GM08714 (cell line): ENCODE data around the gene TLE2.
"Not testable (repeated sequence)": the region's sequence is repeated elsewhere in the genome, so short reads cannot be mapped to it uniquely, and the experiment has no call there.

Experiments used
- H3K4me3 ChIP-seq: fragments of 200-500 bp; sonication (Bioruptor generic); 2 replicates; pipeline ENCODE4 v1.5.1; 2014; ENCODE audit warnings: mild to moderate bottlenecking, low read length, inconsistent platforms
- ZNF274 ChIP-seq: IDR thresholded peaks from 2 replicates; pipeline ENCODE4 v1.6.1; 2012; ENCODE audit warnings: mild to moderate bottlenecking, low read depth, low read length

TLE2 gene

DNA sequence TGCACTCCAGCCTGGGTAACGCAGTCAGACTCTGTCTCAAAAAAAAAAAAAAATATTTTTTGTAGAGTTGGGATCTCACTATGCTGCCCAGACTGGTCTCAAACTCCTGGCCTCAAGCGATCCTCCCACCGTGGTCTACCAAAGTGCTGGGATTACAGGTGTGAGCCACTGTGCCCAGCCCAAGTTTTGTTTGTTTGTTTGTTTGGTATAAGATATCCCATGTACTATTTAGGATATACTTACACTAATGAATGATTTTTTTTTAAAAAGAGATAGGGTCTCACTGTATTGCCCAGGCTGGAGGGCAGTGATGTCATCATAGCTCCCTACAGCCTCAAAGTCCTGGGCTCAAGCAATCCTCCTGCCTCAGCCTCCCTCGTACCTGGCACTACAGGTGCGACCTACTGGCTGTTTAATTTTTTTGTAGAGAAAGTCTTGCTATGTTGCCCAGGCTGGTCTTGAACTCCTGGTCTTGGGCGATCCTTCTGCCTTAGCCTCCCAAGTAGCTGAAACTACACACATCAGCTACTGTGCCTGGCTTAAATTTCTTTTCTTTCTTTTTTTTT is 27.8 kb downstream of the TLE2 start:
- H3K4me3 ChIP-seq, result no peak overlapping the region
- no peak for TF ChIP-seq ZNF274

DNA sequence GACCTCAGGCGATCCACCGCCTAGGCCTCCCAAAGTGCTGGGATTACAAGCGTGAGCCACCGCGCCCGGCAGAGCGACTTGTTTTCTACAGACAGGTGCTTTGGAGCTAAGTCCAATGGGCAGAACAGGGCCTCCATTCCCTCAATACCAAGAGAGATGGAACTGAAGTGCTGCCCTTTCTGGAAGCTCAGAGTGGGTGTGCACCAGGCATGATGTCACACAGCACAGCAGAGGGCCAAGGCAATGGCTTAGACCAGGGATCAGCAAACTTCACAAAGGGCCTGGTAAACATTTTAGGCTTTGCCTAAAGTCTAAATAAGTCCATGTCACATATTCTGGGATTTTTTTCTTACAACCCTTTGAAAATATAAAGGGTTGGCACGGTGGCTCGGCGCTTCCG is 30.4 kb downstream of the TLE2 start:
- TF ChIP-seq ZNF274, result no peak
- H3K4me3 ChIP-seq, result no peak overlapping the region

DNA sequence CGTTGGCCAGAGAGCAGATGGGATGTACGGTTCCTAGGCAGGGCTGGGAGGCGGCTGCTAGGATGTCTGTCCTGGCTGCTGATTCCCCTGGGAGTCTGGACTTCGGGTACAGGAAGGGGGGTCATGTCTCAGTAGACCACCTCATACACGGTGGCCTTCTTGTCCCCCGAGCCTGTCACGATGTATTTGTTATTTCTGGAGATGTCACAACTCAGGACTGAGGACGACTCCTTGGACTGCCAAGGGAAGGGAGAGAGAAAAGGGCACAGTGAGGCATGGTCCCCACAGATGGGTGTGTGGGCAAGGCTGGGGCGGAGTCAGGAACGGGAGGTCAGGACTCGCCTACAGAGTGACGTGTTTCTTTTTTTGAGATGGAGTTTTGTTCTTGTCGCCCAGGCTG is 31.4 kb downstream of the TLE2 start:
- no peak overlapping the region for H3K4me3 ChIP-seq
- TF ChIP-seq ZNF274, result no peak

DNA sequence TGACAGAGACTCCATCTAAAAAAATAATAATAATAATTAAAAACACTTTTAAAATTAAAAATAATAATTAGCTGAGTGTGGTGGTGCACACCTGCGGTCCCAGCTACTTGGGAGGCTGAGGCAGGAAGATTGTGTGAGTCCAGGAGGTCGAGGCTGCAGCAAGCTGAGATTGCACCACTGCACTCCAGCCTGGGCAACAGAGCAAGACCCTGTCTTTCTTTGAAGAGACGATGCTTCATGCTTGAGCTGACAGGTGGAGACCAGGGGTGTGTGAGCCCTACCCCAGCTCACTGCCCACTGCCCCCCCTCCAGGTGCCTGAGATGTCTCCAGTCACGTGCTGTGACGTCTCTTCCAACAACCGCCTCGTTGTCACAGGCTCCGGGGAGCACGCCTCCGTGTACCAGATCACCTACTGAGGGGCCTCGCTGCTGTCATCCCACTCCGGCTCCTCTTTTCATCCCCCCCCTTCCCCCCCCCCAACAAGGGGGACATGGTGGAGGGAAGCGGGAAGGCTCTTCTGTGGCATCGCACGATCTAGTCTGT is 34.4 kb downstream of the TLE2 start:
- no peak overlapping the region for H3K4me3 ChIP-seq
- TF ChIP-seq ZNF274, result no peak

DNA sequence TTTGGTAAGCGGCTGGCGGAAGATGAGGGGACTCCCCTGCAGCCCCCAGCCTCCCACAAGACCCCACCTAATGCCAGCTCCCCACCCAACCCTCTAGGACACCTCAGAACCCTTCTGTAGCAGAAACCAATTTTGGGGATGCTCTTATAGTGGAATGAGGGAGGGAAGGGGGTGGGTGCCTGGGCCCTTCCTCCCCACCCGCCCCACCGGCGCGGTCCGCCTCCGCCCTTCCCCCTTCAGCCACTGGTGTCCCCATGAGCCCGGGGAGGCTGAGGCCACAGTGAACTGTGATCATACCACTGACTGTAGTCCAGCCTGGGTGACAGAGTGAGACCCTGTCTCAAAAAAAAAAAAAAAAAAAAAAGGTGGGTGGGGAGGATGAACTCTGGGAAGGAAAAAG is 35.5 kb downstream of the TLE2 start:
- no peak overlapping the region for H3K4me3 ChIP-seq
- no peak for TF ChIP-seq ZNF274

DNA sequence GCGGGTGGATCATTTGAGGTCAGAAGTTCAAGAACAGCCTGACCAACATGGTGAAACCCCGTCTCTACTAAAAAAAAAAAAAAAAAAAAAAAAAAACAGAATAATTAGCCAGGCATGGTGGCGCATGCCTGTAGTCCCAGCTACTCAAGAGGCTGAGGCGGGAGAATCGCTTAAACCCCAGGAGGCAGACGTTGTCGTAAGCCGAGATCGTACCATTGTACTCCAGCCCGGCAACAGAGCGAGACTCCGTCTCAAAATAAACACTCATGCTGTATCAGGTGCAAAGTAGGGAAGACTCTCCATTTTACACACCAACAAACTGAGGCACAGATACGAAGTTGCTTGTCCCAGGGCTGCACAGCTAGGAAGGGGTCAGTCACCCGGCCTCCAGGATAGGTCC is 36.1 kb downstream of the TLE2 start:
- H3K4me3 ChIP-seq, result no peak overlapping the region
- no peak for TF ChIP-seq ZNF274

DNA sequence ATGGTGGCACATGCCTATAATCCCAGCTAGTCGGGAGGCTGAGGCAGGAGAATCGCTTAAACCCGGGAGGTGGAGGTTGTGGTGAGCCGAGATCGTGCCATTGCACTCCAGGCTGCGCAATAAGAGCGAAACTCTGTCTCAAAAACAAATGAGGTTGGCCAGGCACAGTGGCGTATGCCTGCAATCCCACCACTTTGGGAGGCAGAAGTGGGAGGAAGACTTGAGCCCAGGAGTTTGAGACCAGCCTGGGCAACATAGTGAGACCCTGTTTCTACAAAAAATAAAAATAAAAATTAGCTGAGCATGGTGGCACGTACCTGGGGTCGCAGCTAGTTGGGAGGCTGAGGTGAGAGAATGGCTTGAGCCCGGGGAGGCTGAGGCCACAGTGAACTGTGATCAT is 36.7 kb downstream of the TLE2 start:
- not testable (repeated sequence) for H3K4me3 ChIP-seq

DNA sequence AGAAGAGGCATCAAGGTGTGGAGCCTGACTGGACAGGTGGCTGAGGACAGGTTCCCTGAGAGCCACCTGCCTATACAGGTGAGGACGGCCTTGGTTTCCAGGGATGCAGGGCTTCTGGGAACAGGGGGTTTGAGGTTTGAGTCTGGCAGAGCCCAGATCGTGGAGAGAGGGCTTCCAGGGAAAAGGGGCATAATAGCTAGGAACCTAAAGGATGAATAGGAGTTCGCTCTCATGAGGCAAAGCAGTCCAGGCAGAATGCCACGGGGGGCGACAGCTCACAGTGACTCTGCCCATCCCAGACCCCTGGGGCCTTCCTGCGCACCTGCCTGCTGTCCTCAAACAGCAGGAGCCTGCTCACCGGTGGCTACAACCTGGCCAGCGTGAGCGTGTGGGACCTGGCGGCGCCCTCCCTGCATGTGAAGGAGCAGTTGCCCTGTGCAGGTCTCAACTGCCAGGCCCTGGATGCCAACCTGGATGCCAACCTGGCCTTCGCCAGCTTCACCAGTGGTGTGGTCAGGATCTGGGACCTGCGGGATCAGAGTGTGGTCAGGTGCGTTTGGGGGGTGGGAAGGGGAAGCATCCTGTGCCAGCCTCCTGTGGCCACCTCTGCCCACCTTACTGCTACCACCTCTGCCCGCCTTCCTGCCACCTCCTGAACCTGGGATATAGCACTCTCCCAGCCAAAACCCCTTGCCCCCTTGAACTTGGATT is 39.7 kb downstream of the TLE2 start:
- TF ChIP-seq ZNF274, result no peak
- no peak overlapping the region for H3K4me3 ChIP-seq

DNA sequence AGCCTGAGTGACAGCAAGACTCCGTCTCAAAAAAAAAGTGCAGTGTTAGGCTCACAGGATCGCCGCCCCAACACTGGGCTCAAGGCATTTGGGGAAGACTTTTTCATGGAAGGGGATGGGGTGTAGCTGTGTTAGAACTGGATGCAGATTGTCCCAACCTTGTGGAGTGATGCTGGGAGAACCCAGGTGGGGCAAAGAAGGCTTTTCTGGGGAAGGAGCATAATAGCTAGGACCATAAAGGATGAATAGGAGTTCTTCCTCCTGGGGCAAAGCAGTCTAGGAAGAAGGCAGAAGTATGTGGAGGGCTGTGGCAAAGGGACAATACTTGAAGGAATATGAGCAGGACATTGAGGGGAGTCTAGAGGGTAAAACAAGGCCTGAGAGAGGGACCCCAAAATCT is 40.5 kb downstream of the TLE2 start:
- no peak overlapping the region for H3K4me3 ChIP-seq
- no peak for TF ChIP-seq ZNF274

DNA sequence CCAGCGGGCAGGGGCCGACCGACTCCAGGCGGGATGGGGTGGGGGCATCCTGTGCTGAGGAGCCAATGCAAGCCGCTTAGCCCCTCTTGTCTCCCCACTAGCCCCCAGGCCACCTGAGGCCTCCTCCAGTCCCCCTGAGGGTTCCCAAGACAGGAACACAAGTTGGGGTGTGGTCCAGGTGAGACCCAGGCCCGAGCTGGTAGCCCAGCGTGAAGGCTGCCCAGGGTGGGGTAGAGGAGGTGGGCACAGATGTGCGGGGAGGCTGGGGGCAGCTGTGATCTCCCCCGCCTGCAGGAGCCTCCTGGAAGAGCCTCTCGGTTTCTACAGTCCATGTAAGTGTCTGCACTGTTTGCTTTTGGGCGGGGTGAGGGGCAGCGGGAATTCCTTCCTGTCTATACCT is 41.3 kb downstream of the TLE2 start:
- TF ChIP-seq ZNF274, result no peak
- H3K4me3 ChIP-seq, result no peak overlapping the region

DNA sequence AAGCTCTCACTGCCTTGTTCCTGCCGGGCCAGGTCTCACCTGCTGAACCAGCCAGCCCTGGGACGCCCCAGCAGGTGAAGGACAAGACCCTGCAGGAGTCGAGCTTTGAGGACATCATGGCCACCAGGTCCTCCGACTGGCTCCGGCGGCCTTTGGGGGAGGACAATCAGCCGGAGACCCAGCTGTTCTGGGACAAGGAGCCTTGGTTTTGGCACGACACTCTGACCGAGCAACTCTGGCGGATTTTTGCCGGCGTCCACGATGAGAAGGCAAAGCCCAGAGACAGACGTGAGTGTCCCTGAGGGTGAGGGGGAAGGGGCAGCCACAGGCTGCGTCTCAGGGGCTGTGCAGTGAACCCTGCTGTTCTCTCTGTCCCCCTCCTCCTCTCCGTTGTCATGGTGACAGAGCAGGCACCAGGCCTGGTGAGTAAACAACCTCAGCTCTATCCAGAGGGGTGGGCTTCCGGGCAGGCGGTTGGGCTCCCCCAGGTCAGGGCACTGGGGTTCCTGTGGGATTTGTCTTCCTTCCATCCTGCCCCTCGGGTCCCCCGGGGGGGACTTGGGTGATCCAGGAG is 42.0 kb downstream of the TLE2 start:
- no peak for TF ChIP-seq ZNF274
- H3K4me3 ChIP-seq, result no peak overlapping the region

DNA sequence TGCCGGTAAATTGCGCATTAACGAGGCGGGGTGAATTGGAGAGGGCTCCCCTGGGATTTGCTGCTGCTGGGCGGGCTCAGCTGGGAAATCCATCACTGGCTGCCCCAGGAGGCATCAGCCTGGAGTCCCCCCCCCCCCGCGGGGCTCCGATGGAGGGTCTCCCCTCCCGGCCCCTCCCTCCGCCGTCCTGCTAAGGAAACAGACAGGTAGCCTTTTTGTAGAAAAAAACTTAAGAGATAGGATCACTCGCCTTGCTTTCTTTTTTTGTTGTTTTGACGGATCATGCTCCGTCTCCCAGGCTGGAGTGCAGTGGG is 44.9 kb downstream of the TLE2 start:
- no peak overlapping the region; the same call in 1 of the 2 replicates for H3K4me3 ChIP-seq
- TF ChIP-seq ZNF274, result no peak

DNA sequence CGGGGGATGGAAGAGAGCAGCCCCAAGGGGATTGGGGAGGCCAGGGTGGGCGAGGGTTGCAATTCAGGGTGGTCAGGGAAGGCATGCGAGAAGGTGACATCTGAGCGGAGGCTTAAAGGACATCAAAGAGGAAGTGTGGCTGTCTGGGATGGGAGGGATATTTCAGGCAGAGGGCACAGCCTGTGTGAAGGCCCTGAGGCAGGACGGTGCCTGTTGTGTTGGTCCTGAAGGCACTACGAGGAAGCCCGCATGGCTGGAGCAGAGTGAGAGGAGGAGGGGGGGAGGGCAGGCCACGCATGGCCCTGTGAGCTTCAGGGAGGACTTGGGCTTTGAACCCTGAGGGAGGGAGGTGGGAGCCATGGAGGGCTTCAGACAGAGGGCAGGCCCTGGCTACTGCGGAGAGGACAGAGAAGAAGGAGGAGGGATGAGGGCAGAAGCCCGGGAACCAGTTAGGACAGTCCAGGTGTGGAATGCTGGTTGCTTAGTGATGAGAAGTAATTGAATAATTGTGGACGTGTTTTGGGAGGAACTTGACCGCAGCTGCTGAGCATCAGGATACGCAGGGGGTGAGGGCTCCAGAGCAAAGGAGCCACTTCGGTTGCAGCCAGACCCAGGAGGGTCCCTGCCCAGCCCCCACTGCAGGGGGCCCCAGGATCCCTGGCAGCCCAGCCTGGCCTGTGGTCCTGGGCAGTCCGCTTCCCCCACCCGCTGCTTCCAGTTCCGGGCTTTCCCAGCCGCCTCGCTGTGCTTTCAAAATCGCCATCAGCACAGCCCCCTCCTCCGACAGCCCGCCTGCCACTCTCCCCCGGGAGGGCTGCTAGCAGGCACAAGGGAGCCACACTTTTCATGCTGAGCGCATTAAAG is 45.5 kb downstream of the TLE2 start:
- H3K4me3 ChIP-seq, result no peak overlapping the region; the same call in 1 of the 2 replicates
- no peak for TF ChIP-seq ZNF274

DNA sequence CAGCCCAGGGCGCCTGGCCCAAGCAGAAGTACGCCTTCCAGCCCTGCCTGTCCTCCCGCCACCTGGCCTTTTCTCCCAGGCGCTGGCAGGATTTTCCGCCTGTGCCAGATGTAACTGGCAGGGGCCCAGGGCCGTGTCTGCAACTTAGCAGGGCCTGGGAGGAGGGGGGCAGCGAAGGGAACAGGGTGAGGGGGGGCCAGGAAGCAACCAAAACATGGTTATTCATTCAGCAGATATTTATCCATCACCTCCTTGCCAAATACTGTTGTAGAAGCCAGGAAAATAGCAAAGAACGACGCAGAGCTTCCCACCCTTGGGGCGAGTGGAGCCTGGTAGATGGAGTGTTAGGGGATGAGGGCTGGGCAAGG is 46.1 kb downstream of the TLE2 start:
- TF ChIP-seq ZNF274, result no peak
- H3K4me3 ChIP-seq, result no peak overlapping the region

DNA sequence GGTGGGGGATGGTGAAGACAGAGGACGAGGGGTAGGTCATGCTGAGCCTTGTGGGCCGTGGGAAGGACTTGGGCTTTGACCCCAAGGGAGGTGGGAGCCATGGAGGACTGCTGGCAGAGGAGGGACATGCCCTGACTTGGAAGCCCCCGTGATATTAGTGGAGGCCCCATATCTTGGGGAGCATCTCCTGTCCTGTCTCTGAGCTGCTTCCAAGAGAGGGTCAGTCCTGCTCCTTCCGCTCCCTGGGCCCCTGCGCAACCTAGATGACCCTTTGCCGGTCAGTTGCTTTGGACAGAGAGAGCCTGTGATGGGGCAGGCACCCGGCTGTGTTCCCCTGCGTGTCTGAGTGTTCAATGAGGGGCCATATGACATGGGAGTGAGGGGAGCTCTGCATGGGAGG is 46.5 kb downstream of the TLE2 start:
- H3K4me3 ChIP-seq, result no peak overlapping the region
- no peak for TF ChIP-seq ZNF274
